Erythroblast (primary cell): ENCODE data around the gene YIPF4.

Experiments used
- GATA1 ChIP-seq: IDR thresholded peaks from 2 replicates; pipeline ENCODE4 v1.6.1; 2011; ENCODE audit warnings: low read depth, mild to moderate bottlenecking, control low read depth, low read length, moderate library complexity
- POLR2A ChIP-seq: IDR thresholded peaks from 2 replicates; pipeline ENCODE4 v1.6.1; 2011; ENCODE audit warnings: mild to moderate bottlenecking, low read length

DNA sequence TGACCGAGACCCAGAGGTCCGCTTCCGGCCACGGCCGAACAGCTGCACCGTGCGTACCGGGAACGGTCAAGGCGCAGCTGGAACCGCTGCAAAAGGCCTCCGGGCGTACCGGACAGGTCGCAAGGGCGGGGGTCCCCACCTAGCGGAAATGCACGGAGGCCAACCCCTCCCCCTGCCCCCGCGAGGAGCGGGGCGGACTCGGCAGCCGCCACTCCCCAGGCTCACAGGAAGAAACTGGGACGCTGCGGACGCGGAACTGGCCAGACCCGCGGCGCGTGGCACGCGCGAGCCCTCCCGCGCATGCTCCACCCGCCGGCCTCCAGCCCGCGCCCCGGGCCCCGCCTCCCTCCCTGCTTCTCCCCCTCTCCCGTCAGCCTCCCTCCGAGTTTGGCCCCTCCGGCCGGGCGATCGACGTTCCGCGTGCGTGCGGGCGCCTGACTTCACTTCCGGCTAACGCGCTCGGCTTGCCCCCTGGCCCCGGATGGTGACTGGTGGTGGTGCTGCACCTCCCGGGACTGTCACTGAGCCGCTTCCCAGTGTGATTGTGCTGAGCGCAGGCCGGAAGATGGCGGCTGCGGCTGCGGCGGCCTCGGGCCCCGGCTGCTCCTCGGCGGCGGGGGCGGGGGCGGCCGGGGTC is 79.1 kb downstream of the YIPF4 start, which contains the start of gene BIRC6:
- TF ChIP-seq POLR2A = peak; percentile 94
- TF ChIP-seq GATA1 = no peak
